RKO (cell line): ENCODE results near the gene TMEM54.

Experiments
- DNase-seq: peaks from one replicate; pipeline ENCODE4 v3.0.0-alpha.2; 2016; ENCODE audit warnings: low spot score

Gene TMEM54

GRCh38 chr1:32881871-32882850, 19.0 kb downstream of the TMEM54 start:
- no peak for DNase-seq

- DNase-seq, result no peak
Observed at GRCh38 chr1:32881291-32881690, 19.9 kb downstream of the TMEM54 start.

- DNase-seq, result no peak
Observed at GRCh38 chr1:32878637-32879041, 22.6 kb downstream of the TMEM54 start.

GRCh38 chr1:32878183-32878582, 23.0 kb downstream of the TMEM54 start:
- DNase-seq, result peak; percentile 26

GRCh38 chr1:32877211-32878110, 23.7 kb downstream of the TMEM54 start:
- no peak for DNase-seq

- DNase-seq, result no peak
Observed at GRCh38 chr1:32876341-32877210, 24.6 kb downstream of the TMEM54 start.

- no peak for DNase-seq
Observed at GRCh38 chr1:32874860-32875752, 26.1 kb downstream of the TMEM54 start.

- DNase-seq, result no peak
Observed at GRCh38 chr1:32873484-32873883, 27.7 kb downstream of the TMEM54 start.

GRCh38 chr1:32872192-32872460, 29.1 kb downstream of the TMEM54 start:
- no peak for DNase-seq

GRCh38 chr1:32871364-32872191, 29.6 kb downstream of the TMEM54 start:
- no peak for DNase-seq

GRCh38 chr1:32870615-32871363, 30.4 kb downstream of the TMEM54 start, which contains the start of gene FNDC5:
TSS of gene FNDC5 (minus strand) at chr1:32870912.
- no peak for DNase-seq

GRCh38 chr1:32869923-32870614, 31.1 kb downstream of the TMEM54 start:
- no peak for DNase-seq

GRCh38 chr1:32868806-32869455, 32.3 kb downstream of the TMEM54 start:
- DNase-seq, result no peak

GRCh38 chr1:32868085-32868484, 33.1 kb downstream of the TMEM54 start:
- DNase-seq, result no peak

GRCh38 chr1:32867671-32868070, 33.5 kb downstream of the TMEM54 start:
- no peak for DNase-seq

GRCh38 chr1:32867151-32867550, 34.0 kb downstream of the TMEM54 start:
- no peak for DNase-seq

- no peak for DNase-seq
Observed at GRCh38 chr1:32865639-32866405, 35.4 kb downstream of the TMEM54 start.
